CD4-positive, CD25-positive, alpha-beta regulatory T cell (primary cell): ENCODE results near the gene PBRM1. TPM values are rescaled to one million over a fixed set of nuclear protein-coding genes. Genes with fewer than 3 reads are reported as not detected.

Experiments
- ATAC-seq, 2 donors: fragments of 150-1000 bp; cut with Tn5 transposase; one replicate each; pipeline ENCODE4 v1.10.0; 2021; ENCODE audit warnings: low read depth in 2 of 2, moderate number of reproducible peaks in 2 of 2, moderate library complexity in 1 of 2
- DNase-seq, 3 donors: peaks; one replicate each; pipeline versions ENCODE4 v3.0.0 to v3.0.0-alpha.2; 2012 to 2022; ENCODE audit warnings: mixed read lengths in 1 of 3
- H3K27ac ChIP-seq: one replicate; pipeline ENCODE4 v1.7.0; 2013; ENCODE audit warnings: mild to moderate bottlenecking, low read length; ENCODE audit not compliant: insufficient read depth, poor library complexity, severe bottlenecking
- H3K27me3 ChIP-seq: one replicate; pipeline ENCODE4 v1.7.0; 2013; ENCODE audit warnings: low read length; ENCODE audit not compliant: control insufficient read depth, insufficient read depth
- H3K36me3 ChIP-seq: one replicate; pipeline ENCODE4 v1.7.0; 2013; ENCODE audit warnings: mild to moderate bottlenecking, low read length, moderate library complexity; ENCODE audit not compliant: control insufficient read depth, insufficient read depth
- H3K4me1 ChIP-seq: 2 replicates; pipeline ENCODE4 v1.7.0; 2013; ENCODE audit warnings: mild to moderate bottlenecking, low read length; ENCODE audit not compliant: insufficient read depth, control insufficient read depth, poor library complexity, severe bottlenecking
- H3K4me3 ChIP-seq: one replicate; pipeline ENCODE4 v1.7.0; 2013; ENCODE audit warnings: low read depth, mild to moderate bottlenecking, low read length, moderate library complexity
- H3K9me3 ChIP-seq, 2 experiments: 1 replicate in 1 of 2; 2 replicates in 1 of 2; pipeline ENCODE4 v1.7.0; 2013; ENCODE audit warnings: low read length in 2 of 2, mild to moderate bottlenecking in 1 of 2, moderate library complexity in 1 of 2; ENCODE audit not compliant: control insufficient read depth in 2 of 2
- H3K27ac Mint-ChIP-seq, 3 donors: one replicate each; pipeline ENCODE4 v1.8.0; 2020 to 2022; ENCODE audit warnings: mild to moderate bottlenecking in 3 of 3, mixed read lengths in 3 of 3, moderate library complexity in 2 of 3
- H3K27me3 Mint-ChIP-seq: one replicate; pipeline ENCODE4 v1.8.0; 2022; ENCODE audit warnings: mild to moderate bottlenecking, mixed read lengths
- H3K36me3 Mint-ChIP-seq: one replicate; pipeline ENCODE4 v1.8.0; 2020; ENCODE audit warnings: mixed read lengths
- H3K4me1 Mint-ChIP-seq, 4 donors: one replicate each; pipeline ENCODE4 v1.8.0; 2020 to 2022; ENCODE audit warnings: mixed read lengths in 4 of 4, mild to moderate bottlenecking in 1 of 4
- H3K4me3 Mint-ChIP-seq, 4 donors: one replicate each; pipeline ENCODE4 v1.8.0; 2020 to 2022; ENCODE audit warnings: mild to moderate bottlenecking in 4 of 4, mixed read lengths in 4 of 4, moderate library complexity in 3 of 4
- H3K9me3 Mint-ChIP-seq, 7 donors: one replicate each; pipeline ENCODE4 v1.8.0; 2020 to 2022; ENCODE audit warnings: mixed read lengths in 7 of 7, mild to moderate bottlenecking in 3 of 7, moderate library complexity in 2 of 7
- polyA plus RNA-seq, 4 donors: library from polyadenylated mRNA; unstranded; fragments of 300-500 nt; fragmentation: Illumina TruSeq; gene quantifications; one replicate each; pipeline ENCODE4 v1.2.3, GENCODE V29; 2021
- total RNA-seq: library from RNA; stranded (reverse); gene quantifications from one replicate; pipeline ENCODE4 v1.2.3, GENCODE V29; 2022

The PBRM1 gene
- total and polyA plus RNA-seq, 5 donors from 2014 or later, result 58.7 to 73.4 (median 66.4) TPM

DNA sequence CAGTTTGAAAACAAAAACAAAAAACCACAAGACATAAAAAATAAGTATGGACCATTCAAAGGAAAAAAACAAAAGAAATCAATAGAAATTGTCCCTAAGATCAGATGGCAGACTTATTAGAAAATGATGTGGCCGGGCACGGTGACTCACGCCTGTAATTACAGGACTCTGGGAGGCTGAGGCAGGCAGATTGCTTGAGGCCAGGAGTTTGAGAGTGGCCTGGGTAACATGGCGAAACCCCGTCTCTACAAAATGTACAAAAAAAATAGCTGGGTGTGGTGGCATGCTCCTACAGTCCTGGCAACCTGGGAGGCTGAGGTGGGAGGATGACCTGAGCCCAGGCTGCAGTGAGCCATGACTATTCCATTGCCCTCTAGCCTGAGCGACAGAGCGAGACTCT lies 36.8 kb upstream of the PBRM1 start:
- Histone ChIP-seq H3K36me3 (no peaks in the 10 kb centered on the region), H3K27me3 (no peaks in the 10 kb centered on the region), H3K27ac (no peak overlapping the region), H3K4me3 (no peak overlapping the region), H3K9me3 (no peaks in the 10 kb centered on the region), H3K4me1 (peaks cover 15% of the 10 kb centered on the region)
- Mint-ChIP-seq H3K9me3 (peaks cover 0 to 5% (median 0%) of the 10 kb centered on the region in 7 donors), H3K4me1 (peaks cover 10 to 22% (median 12%) of the 10 kb centered on the region in 4 donors), H3K36me3 (peaks cover 9% of the 10 kb centered on the region), H3K4me3 (no peak overlapping the region), H3K27me3 (no peaks in the 10 kb centered on the region), H3K27ac (peak overlapping the region in 1 of 3 donors; percentile 82)
- ATAC-seq (no peak), DNase-seq (no peak)

DNA sequence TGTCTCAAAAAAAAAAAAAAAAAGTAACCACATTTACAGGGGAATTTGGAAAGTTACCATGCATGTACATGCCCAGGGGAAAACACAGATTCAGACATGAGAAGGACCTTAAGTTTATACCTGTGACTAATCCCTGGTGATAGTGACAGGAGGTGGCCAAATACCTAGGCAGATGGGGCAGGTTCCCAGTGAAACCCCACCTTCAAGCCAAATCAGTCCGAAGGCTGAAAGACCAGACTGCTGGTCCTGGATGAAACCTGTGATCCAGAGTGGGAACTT lies 36.0 kb upstream of the PBRM1 start:
- Mint-ChIP-seq H3K36me3 (peaks cover 9% of the 10 kb centered on the region), H3K4me3 (no peak overlapping the region), H3K4me1 (peaks cover 10 to 22% (median 12%) of the 10 kb centered on the region in 4 donors), H3K27ac (no peak overlapping the region), H3K27me3 (no peaks in the 10 kb centered on the region), H3K9me3 (peaks cover 0 to 5% (median 0%) of the 10 kb centered on the region in 7 donors)
- H3K4me3 ChIP-seq, result no peak overlapping the region
- DNase-seq (no peak), ATAC-seq (no peak)
- H3K27me3 ChIP-seq, result no peaks in the 10 kb centered on the region
- H3K4me1 ChIP-seq, result peaks cover 15% of the 10 kb centered on the region
- H3K9me3 ChIP-seq, result no peaks in the 10 kb centered on the region
- no peak overlapping the region for H3K27ac ChIP-seq
- H3K36me3 ChIP-seq, result no peaks in the 10 kb centered on the region

DNA sequence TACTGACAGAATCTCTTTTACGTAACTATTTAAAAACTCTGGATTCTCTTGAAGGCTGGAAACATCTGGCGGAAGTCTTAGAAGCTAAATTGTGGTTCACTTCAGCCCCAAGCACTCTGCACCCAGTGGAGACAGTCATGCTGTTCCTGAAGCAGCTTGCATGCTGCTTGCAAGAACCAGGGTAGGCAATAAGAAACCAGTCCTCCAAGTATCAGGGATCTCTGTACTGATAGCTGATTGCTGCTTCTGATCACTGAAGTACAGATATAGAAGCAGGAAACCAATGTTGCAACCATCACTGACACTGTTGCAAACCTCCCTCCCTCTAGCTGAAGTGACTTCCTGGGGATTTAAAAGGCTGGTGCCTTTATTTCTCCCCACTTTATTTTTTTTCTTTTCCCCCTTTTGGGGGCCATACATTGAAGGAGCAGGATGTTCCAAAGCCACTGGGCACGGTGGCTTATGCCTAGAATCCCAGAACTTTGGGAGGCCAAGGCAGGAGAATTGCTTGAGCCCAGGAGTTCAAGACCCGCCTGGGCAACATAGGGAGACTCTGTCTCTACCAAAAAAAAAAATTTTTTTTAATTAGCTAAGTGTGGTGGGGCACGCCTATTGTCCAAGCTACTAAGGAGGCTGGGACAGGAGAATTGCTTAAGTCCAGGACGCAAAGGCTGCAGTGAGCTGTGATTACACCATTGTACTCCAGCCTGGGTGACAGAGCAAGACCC lies 35.5 kb upstream of the PBRM1 start:
- Mint-ChIP-seq H3K9me3 (peaks cover 0 to 5% (median 0%) of the 10 kb centered on the region in 7 donors), H3K36me3 (peaks cover 9% of the 10 kb centered on the region), H3K4me1 (peaks cover 10 to 22% (median 12%) of the 10 kb centered on the region in 4 donors), H3K27ac (peak overlapping the region; percentile 12 to 88 (median 62)), H3K4me3 (peak overlapping the region in 3 of 4 donors; percentile 18 to 76 (median 74)), H3K27me3 (no peaks in the 10 kb centered on the region)
- H3K27ac ChIP-seq, result peak overlapping the region; percentile 18
- peak overlapping the region; percentile 20 for H3K4me3 ChIP-seq
- no peaks in the 10 kb centered on the region for H3K27me3 ChIP-seq
- ATAC-seq (peak; percentile 50 to 53), DNase-seq (peak in 2 of 3 donors; percentile 28 to 50)
- H3K36me3 ChIP-seq, result no peaks in the 10 kb centered on the region
- no peaks in the 10 kb centered on the region for H3K9me3 ChIP-seq
- peaks cover 15% of the 10 kb centered on the region for H3K4me1 ChIP-seq

DNA sequence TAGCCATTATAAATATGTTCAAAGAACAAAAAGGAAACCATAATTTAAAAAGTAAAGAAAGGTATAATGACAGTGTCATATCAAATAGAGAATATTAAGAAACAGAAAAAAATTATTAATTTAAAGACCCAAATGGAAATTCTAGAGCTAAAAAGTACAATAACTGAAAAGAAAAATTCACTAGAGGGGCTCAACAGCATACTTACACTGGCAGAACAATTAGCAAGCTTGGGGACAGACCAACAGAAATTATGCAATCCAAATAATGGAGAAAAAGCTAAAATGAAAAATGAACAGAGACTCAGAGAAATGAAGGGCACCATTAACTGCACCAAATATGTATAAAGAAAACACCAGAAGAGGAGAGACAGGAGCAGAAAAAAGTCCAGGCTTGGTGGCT lies 33.9 kb upstream of the PBRM1 start:
- Histone ChIP-seq H3K4me1 (peaks cover 15% of the 10 kb centered on the region), H3K27me3 (no peaks in the 10 kb centered on the region), H3K9me3 (no peaks in the 10 kb centered on the region), H3K4me3 (no peak overlapping the region), H3K36me3 (no peaks in the 10 kb centered on the region), H3K27ac (no peak overlapping the region)
- peak overlapping the region in 1 of 3 donors; percentile 88 for H3K27ac Mint-ChIP-seq
- H3K27me3 Mint-ChIP-seq, result no peaks in the 10 kb centered on the region
- peaks cover 0 to 5% (median 0%) of the 10 kb centered on the region in 7 donors for H3K9me3 Mint-ChIP-seq
- no peak overlapping the region for H3K4me3 Mint-ChIP-seq
- peaks cover 10 to 22% (median 12%) of the 10 kb centered on the region in 4 donors for H3K4me1 Mint-ChIP-seq
- peaks cover 9% of the 10 kb centered on the region for H3K36me3 Mint-ChIP-seq
- DNase-seq, result no peak
- no peak for ATAC-seq

DNA sequence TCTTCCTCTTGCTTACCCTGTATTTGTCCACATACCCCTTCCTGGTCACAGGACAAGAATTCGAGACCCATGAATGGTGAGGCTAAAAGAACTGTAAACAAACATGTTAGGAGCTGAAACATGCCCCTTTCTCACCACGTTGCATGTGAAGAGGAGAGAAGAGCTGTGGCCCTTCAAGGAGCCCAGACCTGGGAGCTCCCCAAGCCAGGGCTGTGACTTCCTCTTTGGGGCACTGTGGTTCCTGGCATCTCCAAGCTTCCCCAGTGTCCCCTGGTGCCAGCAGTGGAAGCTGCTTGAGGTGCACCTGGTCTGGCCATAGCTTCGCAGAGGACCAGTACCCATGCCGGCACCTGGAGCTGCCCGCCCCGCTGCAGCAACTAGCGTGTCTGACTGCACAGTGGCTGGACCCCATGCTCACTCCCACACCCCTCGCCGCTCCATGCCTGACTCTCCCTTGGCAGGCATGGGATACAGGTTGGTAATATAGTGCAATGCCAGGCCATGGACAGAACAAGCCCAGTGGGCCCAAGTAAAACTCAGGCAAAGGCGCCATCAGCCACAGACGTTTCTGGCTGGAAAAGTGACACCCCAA lies 30.1 kb upstream of the PBRM1 start:
- ATAC-seq, result no peak
- Mint-ChIP-seq H3K4me3 (no peak overlapping the region), H3K27me3 (no peaks in the 10 kb centered on the region), H3K9me3 (peaks cover 0 to 5% (median 0%) of the 10 kb centered on the region in 7 donors), H3K27ac (no peak overlapping the region), H3K36me3 (peaks cover 4% of the 10 kb centered on the region), H3K4me1 (peaks cover 6 to 11% (median 7%) of the 10 kb centered on the region in 4 donors)
- H3K4me3 ChIP-seq, result no peak overlapping the region
- no peak overlapping the region for H3K27ac ChIP-seq
- H3K9me3 ChIP-seq, result no peaks in the 10 kb centered on the region
- no peak for DNase-seq
- peaks cover 3% of the 10 kb centered on the region for H3K36me3 ChIP-seq
- H3K27me3 ChIP-seq, result no peaks in the 10 kb centered on the region
- peaks cover 7% of the 10 kb centered on the region for H3K4me1 ChIP-seq

DNA sequence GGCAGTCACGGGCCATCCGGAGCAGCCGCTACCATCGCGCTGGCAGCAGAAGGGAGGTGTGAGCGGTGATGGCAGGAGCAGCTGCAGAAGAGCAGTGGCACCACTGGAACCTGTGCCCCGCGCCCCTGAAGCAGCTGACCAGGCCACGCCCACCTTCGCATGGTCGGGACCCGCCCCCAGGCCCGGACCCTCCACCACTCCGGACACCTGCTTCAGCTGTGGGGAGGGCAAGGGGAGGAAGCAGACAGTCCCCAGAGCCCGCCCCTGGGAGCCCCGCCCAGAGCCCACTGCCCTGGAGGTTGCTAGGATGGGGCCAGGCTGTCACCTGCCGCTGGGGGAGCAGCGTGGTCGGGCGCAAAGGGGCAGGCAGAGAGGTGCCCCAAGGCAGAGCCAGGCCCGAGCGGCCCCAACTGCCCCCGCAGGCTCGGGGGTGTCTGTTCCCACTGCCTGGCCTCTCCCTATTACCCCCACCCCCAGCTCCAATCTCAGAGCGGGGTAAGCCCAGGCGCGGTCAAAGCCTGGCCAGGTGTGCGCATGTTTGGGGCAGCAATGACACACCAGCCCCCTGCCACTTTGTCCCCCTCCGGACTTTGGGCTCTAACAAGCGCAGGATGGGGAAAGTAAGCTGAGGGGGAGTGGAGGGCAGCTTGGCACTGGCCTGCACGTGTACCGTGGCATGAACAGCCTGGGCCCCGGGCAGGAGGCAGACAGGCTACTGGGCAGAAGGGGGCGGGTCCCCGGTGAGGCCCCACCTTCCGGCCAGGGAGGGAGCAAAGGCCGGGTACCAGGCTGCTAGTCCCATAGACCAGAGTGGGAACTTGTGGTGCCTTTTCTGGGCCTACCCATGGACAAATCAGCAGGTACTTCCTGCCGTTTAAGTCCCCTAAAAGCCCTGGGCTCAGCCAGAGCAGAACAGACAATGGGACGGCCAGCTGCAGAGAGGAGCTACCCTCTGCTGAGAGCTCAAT lies 28.9 kb upstream of the PBRM1 start:
- no peak overlapping the region for H3K27ac ChIP-seq
- no peaks in the 10 kb centered on the region for H3K9me3 ChIP-seq
- DNase-seq (no peak), ATAC-seq (no peak)
- H3K4me3 ChIP-seq, result no peak overlapping the region
- H3K4me1 ChIP-seq, result no peaks in the 10 kb centered on the region
- Mint-ChIP-seq H3K27ac (no peak overlapping the region), H3K27me3 (no peaks in the 10 kb centered on the region), H3K9me3 (peaks cover 0 to 2% (median 0%) of the 10 kb centered on the region in 7 donors), H3K36me3 (peaks cover 2% of the 10 kb centered on the region), H3K4me1 (peaks cover 0 to 3% (median 0%) of the 10 kb centered on the region in 4 donors), H3K4me3 (no peak overlapping the region)
- no peaks in the 10 kb centered on the region for H3K27me3 ChIP-seq
- peaks cover 3% of the 10 kb centered on the region for H3K36me3 ChIP-seq

DNA sequence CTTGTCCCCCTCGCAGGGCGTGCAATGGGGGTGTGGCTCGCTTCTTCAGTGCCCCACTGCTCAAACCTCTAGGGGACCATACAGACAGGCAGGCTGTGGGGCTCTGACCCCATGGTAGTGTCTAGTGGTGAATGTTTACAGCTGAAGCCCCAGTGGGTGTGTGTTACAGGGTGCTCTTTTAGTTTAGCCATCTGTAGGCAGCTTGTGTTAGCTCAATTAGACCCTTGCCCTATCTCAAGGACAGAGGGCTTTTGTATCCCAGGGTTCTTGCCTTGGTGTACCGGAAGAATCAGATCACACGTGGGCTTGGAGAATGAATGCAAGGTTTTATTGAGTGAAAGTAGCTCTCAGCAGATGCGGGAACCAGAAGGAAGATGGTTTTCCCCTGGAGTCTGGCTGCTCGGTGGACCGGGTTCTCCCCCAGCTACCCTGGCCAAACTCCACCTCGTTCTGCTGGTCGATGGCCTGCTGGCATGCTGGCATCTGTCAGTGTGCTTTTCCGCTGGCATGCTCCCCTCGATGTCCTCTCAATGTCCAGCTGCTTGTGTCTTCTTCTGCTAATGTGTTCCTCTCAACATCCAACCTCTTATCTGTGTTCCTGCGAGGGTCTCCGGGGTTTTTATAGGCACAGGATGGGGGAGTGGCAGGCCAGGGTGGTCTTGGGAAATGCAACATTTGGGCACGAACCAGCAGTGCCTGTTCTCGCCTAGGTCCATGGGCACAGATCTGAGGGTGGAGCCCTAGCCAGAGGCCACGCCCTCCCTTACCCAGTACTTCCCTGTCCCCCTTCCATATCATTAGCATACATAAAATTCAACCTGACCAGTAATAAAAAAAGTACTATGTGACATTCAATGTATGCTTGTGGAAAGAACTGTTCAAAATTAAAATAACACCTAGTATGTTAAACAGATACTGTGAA lies 26.8 kb upstream of the PBRM1 start:
- ATAC-seq (no peak), DNase-seq (no peak)
- Histone ChIP-seq H3K4me3 (no peak overlapping the region), H3K9me3 (no peaks in the 10 kb centered on the region), H3K27ac (no peak overlapping the region), H3K4me1 (peaks cover 3% of the 10 kb centered on the region), H3K27me3 (no peaks in the 10 kb centered on the region), H3K36me3 (peaks cover 16% of the 10 kb centered on the region)
- no peaks in the 10 kb centered on the region for H3K27me3 Mint-ChIP-seq
- H3K27ac Mint-ChIP-seq, result peak overlapping the region in 2 of 3 donors; percentile 12 to 51
- H3K4me3 Mint-ChIP-seq, result no peak overlapping the region
- H3K9me3 Mint-ChIP-seq, result peaks cover 0 to 2% (median 0%) of the 10 kb centered on the region in 7 donors
- H3K36me3 Mint-ChIP-seq, result peaks cover 3% of the 10 kb centered on the region
- H3K4me1 Mint-ChIP-seq, result peaks cover 3 to 9% (median 6%) of the 10 kb centered on the region in 4 donors
